Measurements from ENCODE around the gene HMGXB3.
A peak's percentile ranks its signal among the peaks of the same experiment; 100 is the strongest.

HMGXB3 gene, protein sequence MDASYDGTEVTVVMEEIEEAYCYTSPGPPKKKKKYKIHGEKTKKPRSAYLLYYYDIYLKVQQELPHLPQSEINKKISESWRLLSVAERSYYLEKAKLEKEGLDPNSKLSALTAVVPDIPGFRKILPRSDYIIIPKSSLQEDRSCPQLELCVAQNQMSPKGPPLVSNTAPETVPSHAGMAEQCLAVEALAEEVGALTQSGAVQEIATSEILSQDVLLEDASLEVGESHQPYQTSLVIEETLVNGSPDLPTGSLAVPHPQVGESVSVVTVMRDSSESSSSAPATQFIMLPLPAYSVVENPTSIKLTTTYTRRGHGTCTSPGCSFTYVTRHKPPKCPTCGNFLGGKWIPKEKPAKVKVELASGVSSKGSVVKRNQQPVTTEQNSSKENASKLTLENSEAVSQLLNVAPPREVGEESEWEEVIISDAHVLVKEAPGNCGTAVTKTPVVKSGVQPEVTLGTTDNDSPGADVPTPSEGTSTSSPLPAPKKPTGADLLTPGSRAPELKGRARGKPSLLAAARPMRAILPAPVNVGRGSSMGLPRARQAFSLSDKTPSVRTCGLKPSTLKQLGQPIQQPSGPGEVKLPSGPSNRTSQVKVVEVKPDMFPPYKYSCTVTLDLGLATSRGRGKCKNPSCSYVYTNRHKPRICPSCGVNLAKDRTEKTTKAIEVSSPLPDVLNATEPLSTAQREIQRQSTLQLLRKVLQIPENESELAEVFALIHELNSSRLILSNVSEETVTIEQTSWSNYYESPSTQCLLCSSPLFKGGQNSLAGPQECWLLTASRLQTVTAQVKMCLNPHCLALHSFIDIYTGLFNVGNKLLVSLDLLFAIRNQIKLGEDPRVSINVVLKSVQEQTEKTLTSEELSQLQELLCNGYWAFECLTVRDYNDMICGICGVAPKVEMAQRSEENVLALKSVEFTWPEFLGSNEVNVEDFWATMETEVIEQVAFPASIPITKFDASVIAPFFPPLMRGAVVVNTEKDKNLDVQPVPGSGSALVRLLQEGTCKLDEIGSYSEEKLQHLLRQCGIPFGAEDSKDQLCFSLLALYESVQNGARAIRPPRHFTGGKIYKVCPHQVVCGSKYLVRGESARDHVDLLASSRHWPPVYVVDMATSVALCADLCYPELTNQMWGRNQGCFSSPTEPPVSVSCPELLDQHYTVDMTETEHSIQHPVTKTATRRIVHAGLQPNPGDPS (N-terminal part only)

DNA sequence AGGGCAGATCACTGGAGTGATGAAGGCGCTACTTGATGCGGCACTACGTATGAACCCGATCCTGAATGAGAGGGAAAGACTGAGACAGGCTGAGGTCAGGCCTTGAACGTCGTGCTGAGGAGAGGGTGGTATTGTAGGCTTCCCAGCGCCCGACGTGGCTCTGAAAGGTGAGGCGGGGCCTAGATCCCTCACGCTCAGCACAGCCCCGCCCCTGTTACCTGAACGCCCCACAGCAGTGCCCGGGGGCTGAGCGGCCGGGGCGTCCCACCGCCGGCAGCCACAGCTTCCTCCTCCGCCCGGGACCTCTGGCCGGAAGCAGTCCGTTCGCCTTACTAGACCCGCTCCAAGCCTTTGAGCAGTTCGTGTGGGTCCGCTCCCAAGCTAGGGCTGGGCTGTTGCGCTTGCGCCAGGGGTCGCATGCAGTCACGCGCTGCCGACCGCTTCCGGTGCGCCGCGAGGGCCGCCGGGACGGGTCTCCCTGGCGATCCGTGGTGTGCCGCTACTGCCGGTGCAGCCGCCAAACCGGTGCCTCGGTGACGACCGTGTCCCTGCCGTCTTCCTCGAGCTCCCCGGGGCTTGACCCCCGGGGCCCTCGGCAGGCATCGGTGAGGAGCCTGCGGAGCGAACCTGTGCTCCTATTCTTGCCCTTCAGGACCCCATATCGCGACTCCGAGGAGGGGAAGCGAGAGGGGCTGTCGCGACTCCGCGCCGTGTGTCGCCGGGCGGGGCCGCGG is at the start of gene HMGXB3, which contains the start of gene TIGD6:
HMGXB3 (plus strand) TSS at position 484 of the 734 bp plus-strand sequence. CDS start 4,114 bp downstream, outside the sequence.
TIGD6 (minus strand) TSS at position 399 of the 734 bp plus-strand sequence. CDS start 4,306 bp downstream, outside the sequence.
- DNase-seq (ENCODE audit: low spot score) = peak; percentile 82

DNA sequence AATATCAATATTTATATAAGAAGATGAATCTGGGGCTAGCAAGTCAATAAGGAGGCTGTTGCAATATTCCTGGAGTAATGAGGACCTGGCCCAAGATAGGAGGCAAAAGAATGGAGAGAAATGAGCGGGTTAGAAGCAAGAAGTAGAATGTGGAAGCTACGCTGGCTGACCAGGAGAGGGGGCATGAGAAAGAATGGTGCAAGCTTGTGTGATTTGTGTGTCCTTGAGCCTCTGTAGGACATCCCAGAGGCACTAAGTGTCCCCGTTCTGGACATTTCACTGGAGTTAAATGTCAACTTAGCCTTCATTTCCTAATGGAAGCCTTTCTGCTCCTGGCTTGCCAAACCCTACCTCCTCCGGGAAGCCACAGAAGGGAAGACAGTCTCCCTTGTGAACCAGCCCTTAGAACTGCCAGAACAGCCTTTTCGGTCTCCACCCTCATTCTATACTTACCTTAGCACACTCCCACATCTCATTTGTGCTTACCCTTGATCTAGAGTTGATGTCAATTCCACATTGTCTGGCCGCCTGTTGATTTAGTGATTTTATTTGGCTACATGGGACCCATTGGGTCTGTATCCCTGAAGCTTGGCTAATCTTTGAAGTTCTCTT is 49.3 kb upstream of the HMGXB3 start:
- no peak for DNase-seq (ENCODE audit: low spot score)

GRCh38 chr5:149953436-149954121 is 47.0 kb upstream of the HMGXB3 start:
- DNase-seq (ENCODE audit: low spot score) = no peak

DNA sequence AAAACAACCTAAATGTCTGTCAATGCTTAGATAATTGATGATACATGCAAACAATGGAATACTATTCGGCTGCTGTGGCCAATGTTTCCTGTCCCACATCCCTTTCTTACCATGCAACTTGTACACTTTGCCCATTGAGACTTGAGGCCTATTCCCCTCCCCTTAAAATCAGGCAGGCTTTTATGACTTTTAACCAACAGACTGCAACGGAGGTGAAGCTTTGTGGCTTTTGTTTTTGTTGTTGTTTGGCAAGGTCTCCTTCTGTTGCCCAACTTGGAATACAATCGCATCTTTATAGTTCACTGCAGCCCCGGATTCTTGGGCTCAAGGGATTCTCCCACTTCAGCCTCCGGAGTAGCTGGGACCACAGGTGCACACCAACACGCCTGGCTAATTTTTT is 45.7 kb upstream of the HMGXB3 start:
- DNase-seq (ENCODE audit: low spot score) = no peak

- no peak for DNase-seq (ENCODE audit: low spot score)
Observed at GRCh38 chr5:149956685-149957084, 43.9 kb upstream of the HMGXB3 start.

DNA sequence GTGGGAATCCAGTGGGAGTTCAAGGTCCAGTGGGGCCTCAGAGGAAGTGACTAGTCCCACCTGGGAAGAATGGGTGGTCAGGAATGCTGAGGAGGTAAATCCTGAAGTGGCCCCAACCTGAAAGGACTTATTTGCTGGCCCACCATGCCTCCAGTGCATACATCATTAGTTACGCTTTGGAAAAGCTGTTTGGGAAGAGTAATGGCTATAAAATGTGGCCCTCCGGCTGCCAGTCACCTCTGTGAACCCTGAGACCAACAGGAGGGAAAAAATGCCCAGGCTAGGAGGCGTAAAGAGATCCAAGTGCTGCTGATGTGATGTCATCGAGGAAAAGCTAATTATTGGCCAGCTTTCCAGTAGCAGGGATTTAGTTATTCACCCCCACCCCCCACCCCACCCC is 42.7 kb upstream of the HMGXB3 start:
- DNase-seq (ENCODE audit: low spot score) = no peak

GRCh38 chr5:149959406-149960236 is 40.9 kb upstream of the HMGXB3 start:
- peak; percentile 40 for DNase-seq (ENCODE audit: low spot score)

DNA sequence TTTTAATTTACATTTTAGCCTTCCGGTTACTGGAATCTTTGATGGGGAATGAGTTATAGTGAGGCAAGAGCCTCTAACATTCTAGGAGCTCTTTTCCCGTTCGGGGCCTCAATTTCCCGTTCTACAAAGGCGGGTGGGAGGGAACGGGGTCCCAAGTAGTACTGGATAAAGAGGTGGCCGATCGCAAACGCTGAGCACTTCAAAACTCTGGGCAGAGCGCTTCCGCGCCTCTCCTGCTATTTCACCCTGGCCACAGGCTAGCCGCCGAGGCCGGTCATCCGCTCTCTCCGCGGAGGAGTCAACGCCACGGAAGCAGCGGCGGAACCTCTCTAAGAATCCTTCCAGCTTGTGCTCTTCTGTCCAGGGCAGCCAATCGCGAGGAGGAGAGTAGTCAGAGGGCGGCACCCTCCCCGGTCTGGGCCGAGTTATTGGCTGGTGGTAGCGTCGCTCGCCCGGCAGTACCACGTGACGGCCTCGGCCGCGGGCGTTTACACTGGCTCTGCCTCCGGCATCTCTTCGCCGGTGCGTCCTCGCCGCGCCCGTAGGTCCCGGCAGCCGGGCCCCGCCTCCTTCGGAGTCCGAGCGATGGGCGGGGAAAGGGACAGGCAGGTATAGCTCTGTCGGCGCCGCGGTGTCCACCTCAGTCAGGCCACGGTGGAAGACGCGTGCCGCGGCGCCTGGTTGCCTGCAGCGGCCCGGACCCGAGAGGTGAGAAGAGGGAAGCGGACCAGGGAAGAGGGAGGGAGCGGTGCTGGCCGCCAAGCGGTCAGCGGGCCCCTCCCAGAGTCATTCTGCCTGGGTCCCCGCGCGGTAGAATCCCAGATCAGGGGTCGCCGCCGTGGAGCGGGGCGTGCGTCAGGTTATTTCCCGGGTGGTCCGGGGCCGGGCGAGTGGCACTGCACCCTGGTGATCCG is 40.0 kb upstream of the HMGXB3 start, which contains the start of gene SLC26A2:
SLC26A2 (plus strand) TSS at position 487 of the 914 bp plus-strand sequence. CDS start 16,895 bp downstream, outside the sequence.
- DNase-seq (ENCODE audit: low spot score) = peak; percentile 94

DNA sequence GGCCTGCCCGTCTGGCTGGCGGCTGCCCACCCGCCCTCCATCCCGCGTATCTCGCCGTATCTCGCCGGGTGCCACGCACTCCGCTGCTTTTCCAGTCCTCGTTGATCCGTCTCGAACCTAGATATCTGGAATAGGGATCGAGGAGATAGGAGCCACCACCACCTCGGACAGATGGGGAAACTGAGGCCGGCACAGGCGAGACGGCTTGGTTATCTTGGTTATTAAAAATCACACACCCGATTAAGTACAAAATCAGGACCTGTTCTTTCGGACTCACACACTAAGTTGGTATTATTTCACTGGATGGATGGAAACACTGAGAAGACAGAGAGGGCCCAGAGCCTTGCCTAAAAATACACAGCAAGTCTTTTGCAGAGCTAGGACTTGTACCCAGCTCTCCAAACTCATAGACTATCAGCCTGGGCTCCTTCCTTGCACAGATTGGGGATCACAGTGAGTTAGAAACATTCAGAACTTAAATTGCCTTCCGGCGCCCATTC is 39.3 kb upstream of the HMGXB3 start:
- DNase-seq (ENCODE audit: low spot score) = no peak

- DNase-seq (ENCODE audit: low spot score) = no peak
Observed at GRCh38 chr5:149961957-149962409, 38.6 kb upstream of the HMGXB3 start.

DNA sequence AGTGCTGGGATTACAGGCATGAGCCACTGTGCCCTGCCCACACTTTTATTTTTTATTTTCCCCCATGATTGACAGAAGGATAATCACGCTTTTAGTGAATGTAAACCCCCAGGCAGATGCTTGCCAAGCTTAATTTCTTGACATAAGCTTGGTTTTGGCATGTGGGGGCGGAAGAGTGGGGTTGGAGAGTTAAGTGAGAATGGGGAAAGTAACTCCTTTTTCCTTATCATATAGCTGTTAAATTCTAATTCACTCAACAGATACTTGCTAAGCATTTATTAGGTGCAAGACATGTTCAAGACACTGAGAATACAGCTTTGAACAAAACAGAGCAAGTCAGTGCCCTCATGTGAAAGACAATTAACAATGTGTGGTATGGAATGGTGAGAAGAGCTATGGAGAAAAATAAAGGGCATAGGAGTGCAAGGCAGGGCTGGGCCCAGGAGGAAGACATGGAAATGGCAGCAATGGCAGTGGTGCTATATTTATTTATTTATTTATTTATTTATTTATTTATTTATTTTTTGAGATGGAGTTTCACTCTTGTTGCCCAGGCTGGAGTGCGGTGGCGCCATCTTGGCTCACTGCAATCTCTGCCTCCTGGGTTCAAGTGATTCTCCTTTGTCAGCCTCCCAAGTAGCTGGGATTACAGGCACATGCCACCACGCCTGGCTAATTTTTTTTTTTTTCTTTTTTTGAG is 37.8 kb upstream of the HMGXB3 start:
- no peak for DNase-seq (ENCODE audit: low spot score)

GRCh38 chr5:149963729-149964128 is 36.8 kb upstream of the HMGXB3 start:
- DNase-seq (ENCODE audit: low spot score) = no peak

DNA sequence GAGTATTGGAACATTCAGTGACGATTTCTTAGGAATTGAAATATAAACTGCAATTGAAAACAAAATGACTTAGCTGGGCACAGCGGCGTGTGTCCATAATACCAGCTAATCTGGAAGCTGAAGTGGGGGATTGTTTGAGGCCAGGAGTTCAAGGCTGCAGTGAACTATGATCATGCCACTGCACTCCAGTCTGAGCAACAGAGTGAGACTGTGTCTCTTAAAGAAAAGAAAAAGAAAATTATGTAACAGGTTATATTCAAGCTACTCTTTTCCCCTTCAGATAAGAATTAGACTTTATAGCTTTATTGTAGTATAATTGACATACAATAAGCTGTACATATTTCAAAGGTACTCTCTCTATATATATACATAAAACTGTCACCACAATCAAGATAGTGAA is 33.6 kb upstream of the HMGXB3 start:
- DNase-seq (ENCODE audit: low spot score) = no peak

DNA sequence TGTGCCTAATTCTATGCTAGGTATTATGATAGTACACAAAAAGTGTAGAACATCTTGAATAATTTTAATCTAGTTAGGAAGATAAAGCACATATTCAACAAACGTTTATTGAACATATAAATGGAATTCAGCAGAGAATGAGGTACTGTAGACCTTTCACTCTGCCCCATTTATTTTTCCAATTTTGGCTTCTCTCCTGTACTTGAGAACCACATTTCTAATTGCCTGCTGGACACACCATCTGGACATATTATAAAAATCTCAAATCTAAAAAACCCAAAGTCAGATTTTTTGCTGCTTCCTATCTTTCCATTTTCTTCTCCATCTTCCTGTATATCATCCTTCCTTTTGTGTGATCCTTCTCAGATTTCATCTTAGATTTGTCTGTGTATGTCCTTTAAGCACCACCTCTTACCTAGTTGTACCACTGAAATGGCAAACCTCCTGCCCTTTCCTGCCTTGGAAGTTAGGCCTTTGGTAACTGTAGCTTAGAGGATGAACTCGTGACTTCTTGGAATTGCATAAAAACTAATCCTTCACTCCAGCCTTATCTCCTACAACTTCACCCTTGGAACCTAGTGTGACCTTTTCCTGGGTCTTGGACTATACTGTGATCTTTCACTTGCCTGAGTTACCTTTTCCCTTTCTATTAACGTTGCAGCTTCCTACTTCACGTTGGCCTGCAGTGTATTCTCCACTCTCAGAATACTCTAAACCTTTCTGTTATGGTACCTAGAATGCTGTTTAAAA is 31.2 kb upstream of the HMGXB3 start:
- DNase-seq (ENCODE audit: low spot score) = no peak

DNA sequence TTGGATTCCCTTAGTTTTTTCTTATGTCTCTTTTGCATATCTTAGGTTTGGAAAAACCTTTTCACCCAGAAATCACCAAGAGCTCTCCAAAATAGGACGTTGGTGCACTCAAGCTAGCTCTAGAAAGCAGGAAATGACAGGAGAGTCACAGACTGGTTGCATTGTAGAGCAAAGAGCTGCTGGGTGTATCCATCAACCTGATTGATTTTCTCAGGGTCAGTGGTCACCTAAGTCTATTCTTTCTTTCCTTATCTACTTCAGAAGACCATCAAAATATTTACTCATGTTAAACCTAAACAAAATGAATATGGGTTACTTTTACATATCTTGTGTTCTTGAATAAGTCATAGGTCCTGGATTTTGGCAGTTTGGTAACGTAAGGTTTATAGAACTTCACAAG is 25.1 kb upstream of the HMGXB3 start:
- no peak for DNase-seq (ENCODE audit: low spot score)

DNA sequence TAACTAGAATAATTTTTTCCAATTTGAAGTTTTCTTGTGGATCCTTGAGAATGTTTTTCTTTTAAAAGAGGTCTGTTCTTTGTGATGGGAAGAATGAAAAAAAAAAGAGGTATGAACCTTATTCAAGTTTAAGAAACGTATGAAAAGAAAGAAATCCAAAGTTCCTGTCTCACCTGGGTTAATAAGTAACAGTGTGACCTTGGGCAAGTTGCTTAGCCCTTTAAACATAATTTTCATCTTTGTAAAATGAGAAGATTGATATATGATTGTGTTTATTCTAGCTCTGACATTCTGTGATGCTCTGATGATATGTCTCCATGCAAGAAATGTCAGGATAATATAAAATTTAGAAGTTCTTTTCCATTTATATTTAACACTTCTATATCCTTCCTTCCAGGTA is 20.6 kb upstream of the HMGXB3 start:
- no peak for DNase-seq (ENCODE audit: low spot score)

- no peak for DNase-seq (ENCODE audit: low spot score)
Observed at GRCh38 chr5:149981206-149981605, 19.3 kb upstream of the HMGXB3 start.
